Liver (tissue), 9 donors: Measurements from ENCODE around the gene AJM1. TPM values are rescaled to one million over a fixed set of nuclear protein-coding genes. Genes with fewer than 3 reads are reported as not detected.

Experiments used
- DNase-seq: peaks from one replicate; pipeline ENCODE4 v3.0.0-alpha.2; 2017; ENCODE audit warnings: low spot score
- H3K27ac ChIP-seq, 2 donors: one replicate each; pipeline ENCODE4 v1.7.0; 2013; ENCODE audit warnings: inconsistent platforms in 2 of 2, low read length in 2 of 2, control low read depth in 1 of 2, low read depth in 1 of 2, mild to moderate bottlenecking in 1 of 2
- H3K27me3 ChIP-seq, 4 donors: one replicate each; pipeline versions ENCODE4 v1.6.1 to v1.7.0; 2013; ENCODE audit warnings: low read length in 3 of 4, inconsistent platforms in 1 of 4, mild to moderate bottlenecking in 1 of 4, moderate library complexity in 1 of 4; ENCODE audit not compliant: control insufficient read depth in 4 of 4, insufficient read depth in 4 of 4
- H3K36me3 ChIP-seq, 4 donors: one replicate each; pipeline versions ENCODE4 v1.6.1 to v1.7.0; 2013; ENCODE audit warnings: low read length in 3 of 4, mild to moderate bottlenecking in 3 of 4, low read depth in 1 of 4, moderate library complexity in 1 of 4; ENCODE audit not compliant: control insufficient read depth in 4 of 4, insufficient read depth in 3 of 4
- H3K4me1 ChIP-seq, 4 donors: one replicate each; pipeline versions ENCODE4 v1.6.1 to v1.7.0; 2013; ENCODE audit warnings: low read length in 3 of 4, mild to moderate bottlenecking in 3 of 4, moderate library complexity in 1 of 4; ENCODE audit not compliant: control insufficient read depth in 4 of 4, insufficient read depth in 4 of 4
- H3K4me3 ChIP-seq, 3 donors: one replicate each; pipeline versions ENCODE4 v1.6.1 to v1.7.0; 2013; ENCODE audit warnings: low read length in 3 of 3, control low read depth in 1 of 3, low read depth in 1 of 3, mild to moderate bottlenecking in 1 of 3
- H3K9ac ChIP-seq, 2 donors: one replicate each; pipeline ENCODE4 v1.7.0; 2013; ENCODE audit warnings: low read length in 2 of 2, mild to moderate bottlenecking in 2 of 2, moderate library complexity in 2 of 2, control low read depth in 1 of 2, low read depth in 1 of 2
- H3K9me3 ChIP-seq, 4 donors: one replicate each; pipeline versions ENCODE4 v1.6.1 to v1.7.0; 2013; ENCODE audit warnings: low read length in 3 of 4; ENCODE audit not compliant: control insufficient read depth in 4 of 4
- ATF3 ChIP-seq: IDR thresholded peaks from 2 replicates; pipeline ENCODE4 v1.6.1; 2016; ENCODE audit warnings: antibody characterized with exemption
- CTCF ChIP-seq: fragments of 150-350 bp; IDR thresholded peaks from 2 replicates; pipeline ENCODE4 v1.5.1; 2017; ENCODE audit warnings: improper control_type of control experiment, low read depth, low read length; ENCODE audit not compliant: missing input control
- EGR1 ChIP-seq, 2 donors: IDR thresholded peaks; 2 replicates each; pipeline ENCODE4 v1.6.1; 2016 to 2018; ENCODE audit warnings: antibody characterized with exemption in 2 of 2, low read depth in 2 of 2
- FOXA1 ChIP-seq: IDR thresholded peaks from 2 replicates; pipeline ENCODE4 v1.6.1; 2016; ENCODE audit warnings: antibody characterized with exemption
- FOXA2 ChIP-seq: IDR thresholded peaks from 2 replicates; pipeline ENCODE4 v1.6.1; 2016; ENCODE audit warnings: antibody characterized with exemption
- GABPA ChIP-seq, 2 donors: IDR thresholded peaks in 1 of 2; conservative IDR thresholded peaks in 1 of 2; 2 replicates each; pipeline ENCODE4 v1.6.1; 2016; ENCODE audit warnings: antibody characterized with exemption in 2 of 2, mild to moderate bottlenecking in 1 of 2, moderate library complexity in 1 of 2
- HNF4A ChIP-seq, 2 donors: conservative IDR thresholded peaks; 2 replicates each; pipeline ENCODE4 v1.6.1; 2016; ENCODE audit warnings: antibody characterized with exemption in 2 of 2, mild to moderate bottlenecking in 2 of 2
- HNF4G ChIP-seq: IDR thresholded peaks from 2 replicates; pipeline ENCODE4 v1.6.1; 2016; ENCODE audit warnings: antibody characterized with exemption
- JUND ChIP-seq, 2 donors: IDR thresholded peaks; 2 replicates each; pipeline ENCODE4 v1.6.1; 2016; ENCODE audit warnings: antibody characterized with exemption in 2 of 2
- MAX ChIP-seq: IDR thresholded peaks from 2 replicates; pipeline ENCODE4 v1.6.1; 2016; ENCODE audit warnings: antibody characterized with exemption
- NR2F2 ChIP-seq: IDR thresholded peaks from 2 replicates; pipeline ENCODE4 v1.6.1; 2016; ENCODE audit warnings: antibody characterized with exemption
- RAD21 ChIP-seq, 2 donors: IDR thresholded peaks; 2 replicates each; pipeline ENCODE4 v1.6.1; 2016; ENCODE audit warnings: antibody characterized with exemption in 2 of 2, mild to moderate bottlenecking in 2 of 2
- REST ChIP-seq: IDR thresholded peaks from 2 replicates; pipeline ENCODE4 v1.6.1; 2016; ENCODE audit warnings: antibody characterized with exemption, mild to moderate bottlenecking
- RXRA ChIP-seq, 2 donors: IDR thresholded peaks; 2 replicates each; pipeline ENCODE4 v1.6.1; 2017 to 2018; ENCODE audit warnings: antibody characterized with exemption in 2 of 2, mild to moderate bottlenecking in 1 of 2
- SP1 ChIP-seq: IDR thresholded peaks from 2 replicates; pipeline ENCODE4 v1.6.1; 2018; ENCODE audit warnings: antibody characterized with exemption, mild to moderate bottlenecking
- TAF1 ChIP-seq: conservative IDR thresholded peaks from 2 replicates; pipeline ENCODE4 v1.6.1; 2016; ENCODE audit warnings: antibody characterized with exemption, mild to moderate bottlenecking
- YY1 ChIP-seq: IDR thresholded peaks from 2 replicates; pipeline ENCODE4 v1.6.1; 2016; ENCODE audit warnings: antibody characterized with exemption, mild to moderate bottlenecking
- ZBTB33 ChIP-seq: IDR thresholded peaks from 2 replicates; pipeline ENCODE4 v1.6.1; 2016; ENCODE audit warnings: antibody characterized with exemption
- WGBS: extraction: QIAGEN DNeasy Blood & Tissue Kit; methylation state at CpG from one replicate; pipeline ENCODE4 v1.1.7; 2013; 5-methylcytosine and 5-hydroxymethylcytosine counted together
- polyA plus RNA-seq, 2 donors: library from polyadenylated mRNA; stranded (reverse) in 1 of 2; unstranded in 1 of 2; fragments of 200-250 nt in 1 of 2; fragments of >200 nt in 1 of 2; fragmentation: Nextera tagmentation in 1 of 2; extraction: Ambion mirVana in 1 of 2; gene quantifications; one replicate each; pipeline versions ENCODE4 v1.2.1 to v1.2.3, GENCODE V29; 2013 to 2015
- total RNA-seq, 2 donors: library from RNA; depleted of rRNA; stranded (reverse); fragments of >200 nt; gene quantifications; one replicate each; pipeline ENCODE4 v1.2.3, GENCODE V29; 2014
- donor health status: healthy.
- donor health status: healthy.
- donor health status: healthy.
- donor health status: healthy.
- donor health status: healthy.

Gene AJM1
- total and polyA plus RNA-seq, 4 donors, result 0.56 to 2.3 (median 0.82) TPM

GRCh38 chr9:136855461-136856078 is 13.3 kb downstream of the AJM1 start:
- Histone ChIP-seq H3K27ac (no peak overlapping the region), H3K9me3 (no peaks in the 10 kb centered on the region), H3K9ac (no peak overlapping the region), H3K27me3 (no peaks in the 10 kb centered on the region), H3K4me1 (peaks cover 31 to 71% (median 46%) of the 10 kb centered on the region in 4 donors), H3K4me3 (no peak overlapping the region), H3K36me3 (peaks cover 0 to 3% (median 0%) of the 10 kb centered on the region in 4 donors)
- 89% methylated on average over 26 of the region's 26 CpGs for WGBS
- no peak for TF ChIP-seq FOXA1
- no peak for TF ChIP-seq JUND (IDR thresholded peaks at IDR 0.05)
- no peak for TF ChIP-seq YY1
- no peak for TF ChIP-seq FOXA2
- no peak for TF ChIP-seq NR2F2
- TF ChIP-seq ATF3, result no peak
- no peak for TF ChIP-seq MAX
- TF ChIP-seq EGR1 (IDR thresholded peaks at IDR 0.05; ENCODE audit: low read depth in 2 of 2), result no peak
- no peak for TF ChIP-seq HNF4A (conservative IDR thresholded peaks at IDR 0.05)
- TF ChIP-seq GABPA (IDR thresholded peaks at IDR 0.05 in 1 of 2, conservative IDR thresholded peaks at IDR 0.05 in 1 of 2), result no peak
- no peak for TF ChIP-seq CTCF
- no peak for TF ChIP-seq SP1
- TF ChIP-seq RAD21 (IDR thresholded peaks at IDR 0.05), result no peak
- TF ChIP-seq ZBTB33, result no peak
- TF ChIP-seq TAF1, result no peak
- no peak for TF ChIP-seq RXRA (IDR thresholded peaks at IDR 0.05)
- no peak for TF ChIP-seq HNF4G
- no peak for TF ChIP-seq REST
- DNase-seq, result no peak
